HEK293 (cell line): ENCODE measurements around the gene CRACDL.

ENCODE experiments used
- CTCF ChIA-PET: fragments of 350-600 bp; formaldehyde crosslinking; extraction: SDS; loops from one replicate; lab custom pipeline; 2021; ENCODE audit warnings: antibody characterized with exemption; lab: Yijun Ruan, JAX
- POLR2A ChIA-PET: fragments of 300-600 bp; formaldehyde crosslinking; extraction: SDS; loops from one replicate; lab custom pipeline; 2020; ENCODE audit warnings: antibody characterized with exemption, inconsistent platforms; lab: Yijun Ruan, JAX
- H3K27ac ChIP-seq: fragments of 200-500 bp; sonication (Bioruptor generic); 2 replicates; pipeline ENCODE4 v1.5.1; 2014; ENCODE audit warnings: low read depth, low read length, control low read depth, inconsistent platforms; ENCODE audit errors: extremely low read depth
- H3K36me3 ChIP-seq, 2 experiments: fragments of 200-500 bp in 1 of 2; sonication (Bioruptor generic) in 1 of 2; 1 replicate in 1 of 2; 2 replicates in 1 of 2; pipeline ENCODE4 v1.5.1; 2014 to 2017; ENCODE audit warnings: inconsistent platforms in 2 of 2, low read length in 2 of 2; ENCODE audit not compliant: control insufficient read depth in 2 of 2, insufficient read depth in 1 of 2
- H3K4me1 ChIP-seq: fragments of 200-500 bp; sonication (Bioruptor generic); 2 replicates; pipeline ENCODE4 v1.5.1; 2014; ENCODE audit warnings: mild to moderate bottlenecking, low read length, inconsistent platforms; ENCODE audit not compliant: control insufficient read depth, insufficient read depth
- H3K4me3 ChIP-seq: 2 replicates; pipeline ENCODE4 v1.5.1; 2011; ENCODE audit warnings: low read depth, mild to moderate bottlenecking, control low read depth, low read length, moderate library complexity
- H3K9me3 ChIP-seq: fragments of 200-500 bp; sonication (Bioruptor generic); 2 replicates; pipeline ENCODE4 v1.5.1; 2014; ENCODE audit warnings: low read depth, low read length, inconsistent platforms; ENCODE audit not compliant: control insufficient read depth, insufficient read depth
- IKZF3 ChIP-seq: fragments of 450-650 bp; IDR thresholded peaks from 2 replicates; pipeline ENCODE4 v1.5.0; 2018; ENCODE audit warnings: missing biosample characterization, mild to moderate bottlenecking, missing genetic modification characterization, moderate library complexity
- PRDM10 ChIP-seq: fragments of 450-650 bp; formaldehyde crosslinking; IDR thresholded peaks from 2 replicates; pipeline ENCODE4 v1.5.1; 2016; ENCODE audit warnings: missing biosample characterization, missing genetic modification characterization
- REST ChIP-seq: fragments of 450-650 bp; formaldehyde crosslinking; IDR thresholded peaks from 2 replicates; pipeline ENCODE4 v1.5.1; 2016; ENCODE audit warnings: missing biosample characterization, missing genetic modification characterization
- TRIM28 ChIP-seq: IDR thresholded peaks from 2 replicates; pipeline ENCODE4 v1.6.1; 2011; ENCODE audit warnings: low read length, control low read depth, borderline replicate concordance
- ZBTB20 ChIP-seq: fragments of 450-650 bp; formaldehyde crosslinking; IDR thresholded peaks from 2 replicates; pipeline ENCODE4 v1.5.1; 2016; ENCODE audit warnings: missing biosample characterization, missing genetic modification characterization
- ZIC2 ChIP-seq: fragments of 450-650 bp; formaldehyde crosslinking; IDR thresholded peaks from 2 replicates; pipeline ENCODE4 v1.5.1; 2016; ENCODE audit warnings: missing biosample characterization, missing genetic modification characterization
- ZNF16 ChIP-seq: fragments of 450-650 bp; formaldehyde crosslinking; IDR thresholded peaks from 2 replicates; pipeline ENCODE4 v1.5.1; 2016; ENCODE audit warnings: low read depth, missing biosample characterization, missing genetic modification characterization
- ZNF184 ChIP-seq: fragments of 450-650 bp; IDR thresholded peaks from 2 replicates; pipeline ENCODE4 v1.5.1; 2018; ENCODE audit warnings: missing biosample characterization, mild to moderate bottlenecking, missing genetic modification characterization
- ZNF404 ChIP-seq: fragments of 450-650 bp; formaldehyde crosslinking; IDR thresholded peaks from 2 replicates; pipeline ENCODE4 v1.5.1; 2017; ENCODE audit warnings: missing biosample characterization, missing genetic modification characterization
- ZNF416 ChIP-seq: fragments of 450-650 bp; formaldehyde crosslinking; IDR thresholded peaks from 2 replicates; pipeline ENCODE4 v1.5.1; 2016; ENCODE audit warnings: missing biosample characterization, missing genetic modification characterization
- ZNF560 ChIP-seq: fragments of 450-650 bp; formaldehyde crosslinking; IDR thresholded peaks from 2 replicates; pipeline ENCODE4 v1.5.1; 2017; ENCODE audit warnings: missing biosample characterization, missing genetic modification characterization, borderline replicate concordance
- ZNF585B ChIP-seq: fragments of 450-650 bp; formaldehyde crosslinking; IDR thresholded peaks from 2 replicates; pipeline ENCODE4 v1.5.1; 2016; ENCODE audit warnings: missing biosample characterization, missing genetic modification characterization
- ZNF837 ChIP-seq: fragments of 450-650 bp; formaldehyde crosslinking; IDR thresholded peaks from 2 replicates; pipeline ENCODE4 v1.5.1; 2016; ENCODE audit warnings: missing biosample characterization, missing genetic modification characterization
- ZSCAN30 ChIP-seq: fragments of 450-650 bp; IDR thresholded peaks from 2 replicates; pipeline ENCODE4 v1.5.1; 2018; ENCODE audit warnings: missing biosample characterization, mild to moderate bottlenecking, missing genetic modification characterization, moderate library complexity

CRACDL gene

GRCh38 chr2:98749066-98749450, 187.0 kb downstream of the CRACDL start (continued):
- TF ChIP-seq ZNF404 (tag by site-specific recombination) (no peak), ZBTB20 (tag by site-specific recombination) (no peak), REST (tag by site-specific recombination) (no peak), ZNF837 (tag by site-specific recombination) (no peak)

- CTCF ChIA-PET: interaction anchor here (0.8 kb wide), 1 partner anchor 10 kb away, joined by 6 read pairs; no protein-coding TSS in a partner anchor
- H3K9me3 ChIP-seq: no peaks in the 10 kb centered on the region; the same call in 1 of the 2 replicates
- H3K36me3 ChIP-seq: no peaks in the 10 kb centered on the region
- no peak overlapping the region for H3K27ac ChIP-seq
- POLR2A ChIA-PET: no interaction called here
- H3K4me3 ChIP-seq: no peak overlapping the region
- H3K4me1 ChIP-seq: no peaks in the 10 kb centered on the region
- TF ChIP-seq ZSCAN30 (tag by site-specific recombination): no peak
- TF ChIP-seq ZNF16 (tag by site-specific recombination): no peak
Observed at GRCh38 chr2:98748292-98749065, 187.5 kb downstream of the CRACDL start.

- H3K27ac ChIP-seq: no peak overlapping the region
- no peaks in the 10 kb centered on the region for H3K4me1 ChIP-seq
- H3K36me3 ChIP-seq: no peaks in the 10 kb centered on the region
- POLR2A ChIA-PET: no interaction called here
- no peaks in the 10 kb centered on the region; the same call in 1 of the 2 replicates for H3K9me3 ChIP-seq
- H3K4me3 ChIP-seq: no peak overlapping the region
- CTCF ChIA-PET: no interaction called here
- TF ChIP-seq IKZF3 (no peak), ZNF560 (tag by site-specific recombination) (no peak), TRIM28 (no peak), ZNF184 (tag by site-specific recombination) (no peak), ZNF585B (tag by site-specific recombination) (no peak), ZIC2 (tag by site-specific recombination) (peak; percentile 75)
Observed at GRCh38 chr2:98747888-98748287, 188.1 kb downstream of the CRACDL start.

GRCh38 chr2:98746426-98746825, 189.6 kb downstream of the CRACDL start:
- Histone ChIP-seq H3K4me1 (no peaks in the 10 kb centered on the region), H3K36me3 (no peaks in the 10 kb centered on the region), H3K9me3 (no peaks in the 10 kb centered on the region), H3K27ac (no peak overlapping the region), H3K4me3 (no peak overlapping the region)
- CTCF ChIA-PET: no interaction called here
- TF ChIP-seq ZNF416 (tag by site-specific recombination): no peak
- peak; percentile 24; the same call in 1 of the 2 replicates for TF ChIP-seq PRDM10 (tag by site-specific recombination)
- POLR2A ChIA-PET: no interaction called here
